GM23338 (cell line): ENCODE measurements around the gene COBL. TPM values are rescaled to one million over a fixed set of nuclear protein-coding genes. Genes with fewer than 3 reads are reported as not detected.

Experiments
- ATAC-seq: fragments of 200-7000 bp; cut with Tn5 transposase; 3 replicates; pipeline ENCODE4 v1.9.1; 2020
- DNase-seq: peaks from one replicate; pipeline ENCODE4 v3.0.0-alpha.2; 2015; ENCODE audit warnings: low spot score
- H2AFZ ChIP-seq: fragments of 200-600 bp; sonication (generic); 2 replicates; pipeline ENCODE4 v1.8.0; 2016; ENCODE audit warnings: antibody characterized with exemption, mild to moderate bottlenecking, moderate library complexity
- H3F3A ChIP-seq: fragments of 200-600 bp; sonication (generic); replicated peaks from 2 replicates; pipeline ENCODE4 v1.8.0; 2017; ENCODE audit warnings: antibody characterized with exemption, mixed run types, low read depth
- H3K27ac ChIP-seq: fragments of 200-600 bp; sonication (generic); 2 replicates; pipeline ENCODE4 v1.6.1; 2016; ENCODE audit warnings: low read depth
- H3K27me3 ChIP-seq: fragments of 200-600 bp; sonication (generic); 2 replicates; pipeline ENCODE4 v1.8.0; 2016; ENCODE audit warnings: mild to moderate bottlenecking, mixed run types, moderate library complexity; ENCODE audit not compliant: insufficient read depth
- H3K36me3 ChIP-seq: fragments of 200-600 bp; sonication (generic); 2 replicates; pipeline ENCODE4 v1.8.0; 2016; ENCODE audit warnings: mild to moderate bottlenecking; ENCODE audit not compliant: insufficient read depth
- H3K4me1 ChIP-seq: fragments of 200-600 bp; sonication (generic); 2 replicates; pipeline ENCODE4 v1.8.0; 2016; ENCODE audit warnings: mild to moderate bottlenecking, moderate library complexity; ENCODE audit not compliant: insufficient read depth
- H3K4me2 ChIP-seq: fragments of 200-600 bp; sonication (generic); 2 replicates; pipeline ENCODE4 v1.7.1; 2017; ENCODE audit warnings: mixed run types
- H3K4me3 ChIP-seq: fragments of 200-600 bp; sonication (generic); 2 replicates; pipeline ENCODE4 v1.6.1; 2016; ENCODE audit warnings: mixed run types
- H3K79me2 ChIP-seq: fragments of 200-600 bp; sonication (generic); replicated peaks from 2 replicates; pipeline ENCODE4 v1.8.0; 2017; ENCODE audit warnings: mild to moderate bottlenecking; ENCODE audit not compliant: insufficient read depth
- H3K9me2 ChIP-seq: fragments of 200-600 bp; sonication (generic); 2 replicates; pipeline ENCODE4 v1.8.0; 2017; ENCODE audit not compliant: insufficient read depth
- H4K20me1 ChIP-seq: fragments of 200-600 bp; sonication (generic); replicated peaks from 2 replicates; pipeline ENCODE4 v1.8.0; 2017; ENCODE audit warnings: mild to moderate bottlenecking; ENCODE audit not compliant: insufficient read depth
- H3K27ac Mint-ChIP-seq: 2 replicates; pipeline ENCODE4 v1.8.0; 2020; ENCODE audit warnings: inconsistent platforms, mild to moderate bottlenecking, moderate library complexity, mixed read lengths
- H3K27me3 Mint-ChIP-seq: 3 replicates; pipeline ENCODE4 v1.8.0; 2022; ENCODE audit warnings: low read depth, mild to moderate bottlenecking, moderate library complexity, mixed read lengths, inconsistent platforms; ENCODE audit not compliant: insufficient read depth, poor library complexity
- H3K36me3 Mint-ChIP-seq: 3 replicates; pipeline ENCODE4 v1.8.0; 2021; ENCODE audit warnings: low read depth, mild to moderate bottlenecking, inconsistent platforms, moderate library complexity, mixed read lengths
- H3K4me1 Mint-ChIP-seq: 3 replicates; pipeline ENCODE4 v1.8.0; 2020; ENCODE audit warnings: mild to moderate bottlenecking, inconsistent platforms, mixed read lengths
- H3K4me3 Mint-ChIP-seq: 3 replicates; pipeline ENCODE4 v1.8.0; 2021; ENCODE audit warnings: moderate library complexity, mild to moderate bottlenecking, inconsistent platforms, mixed read lengths
- H3K9me3 Mint-ChIP-seq: 3 replicates; pipeline ENCODE4 v1.8.0; 2020; ENCODE audit warnings: moderate library complexity, mild to moderate bottlenecking, inconsistent platforms, mixed read lengths
- CREB1 ChIP-seq: fragments of 250-450 bp; sonication (Bioruptor Pico); IDR thresholded peaks from 2 replicates; pipeline ENCODE4 v1.5.0; 2020; ENCODE audit warnings: low read depth, mild to moderate bottlenecking, moderate library complexity
- EZH2 ChIP-seq: fragments of 200-600 bp; sonication (generic); IDR thresholded peaks from one replicate; pipeline ENCODE4 v1.8.0; 2017; ENCODE audit warnings: antibody characterized with exemption, mild to moderate bottlenecking, low read depth; ENCODE audit not compliant: unreplicated experiment
- EZH2phosphoT487 ChIP-seq: fragments of 200-600 bp; sonication (generic); IDR thresholded peaks from one replicate; pipeline ENCODE4 v1.8.1; 2018; ENCODE audit warnings: antibody characterized with exemption; ENCODE audit not compliant: unreplicated experiment
- JUNB ChIP-seq: IDR thresholded peaks from one replicate; pipeline ENCODE4 v1.6.1; 2016; ENCODE audit warnings: antibody characterized with exemption; ENCODE audit not compliant: unreplicated experiment
- NANOG ChIP-seq: IDR thresholded peaks from 2 replicates; pipeline ENCODE4 v1.6.1; 2016; ENCODE audit warnings: antibody characterized with exemption, borderline replicate concordance
- POLR2AphosphoS5 ChIP-seq: IDR thresholded peaks from 2 replicates; pipeline ENCODE4 v1.6.1; 2016; ENCODE audit warnings: antibody characterized with exemption, low read depth
- REST ChIP-seq: IDR thresholded peaks from one replicate; pipeline ENCODE4 v1.6.1; 2018; ENCODE audit warnings: antibody characterized with exemption; ENCODE audit not compliant: unreplicated experiment
- STAT1 ChIP-seq: IDR thresholded peaks from one replicate; pipeline ENCODE4 v1.6.1; 2016; ENCODE audit warnings: antibody characterized with exemption; ENCODE audit not compliant: unreplicated experiment
- ZNF114 ChIP-seq: fragments of 250-450 bp; sonication (Bioruptor Pico); IDR thresholded peaks from 2 replicates; pipeline ENCODE4 v1.5.0; 2020; ENCODE audit warnings: mild to moderate bottlenecking, moderate library complexity
- ZNF331 ChIP-seq: fragments of 250-450 bp; sonication (Bioruptor Pico); IDR thresholded peaks from 2 replicates; pipeline ENCODE4 v1.5.0; 2020; ENCODE audit warnings: low read depth, mild to moderate bottlenecking, moderate library complexity
- ZNF462 ChIP-seq: fragments of 250-450 bp; sonication (Bioruptor Pico); IDR thresholded peaks from 2 replicates; pipeline ENCODE4 v1.5.0; 2020; ENCODE audit warnings: mild to moderate bottlenecking, moderate library complexity
- polyA plus RNA-seq: library from polyadenylated mRNA; unstranded; fragments of >200 nt; fragmentation: Nextera tagmentation; extraction: Ambion mirVana; gene quantifications from 2 replicates; pipeline ENCODE4 v1.2.1, GENCODE V29; 2016
- total RNA-seq: library from RNA; depleted of rRNA; stranded (reverse); fragments of >200 nt; shearing (Covaris generic); gene quantifications from 2 replicates; pipeline ENCODE4 v1.2.3, GENCODE V29; 2014
- TF ChIP-seq, protein P1 (sequence below): IDR thresholded peaks from 2 replicates; pipeline ENCODE4 v1.6.1; 2016; ENCODE audit warnings: antibody characterized with exemption
- TF ChIP-seq, protein P2 (sequence below), 2 experiments: fragments of 200-600 bp in 1 of 2; sonication (generic) in 1 of 2; conservative IDR thresholded peaks; 2 replicates each; pipeline versions ENCODE4 v1.5.1 to v1.6.1; 2016 to 2017; ENCODE audit warnings: antibody characterized with exemption in 2 of 2, low read depth in 2 of 2, mild to moderate bottlenecking in 2 of 2, moderate library complexity in 1 of 2

Gene COBL
- total and polyA plus RNA-seq, 2 experiments from 2014 or later, result 18.3 to 51.9 TPM

DNA sequence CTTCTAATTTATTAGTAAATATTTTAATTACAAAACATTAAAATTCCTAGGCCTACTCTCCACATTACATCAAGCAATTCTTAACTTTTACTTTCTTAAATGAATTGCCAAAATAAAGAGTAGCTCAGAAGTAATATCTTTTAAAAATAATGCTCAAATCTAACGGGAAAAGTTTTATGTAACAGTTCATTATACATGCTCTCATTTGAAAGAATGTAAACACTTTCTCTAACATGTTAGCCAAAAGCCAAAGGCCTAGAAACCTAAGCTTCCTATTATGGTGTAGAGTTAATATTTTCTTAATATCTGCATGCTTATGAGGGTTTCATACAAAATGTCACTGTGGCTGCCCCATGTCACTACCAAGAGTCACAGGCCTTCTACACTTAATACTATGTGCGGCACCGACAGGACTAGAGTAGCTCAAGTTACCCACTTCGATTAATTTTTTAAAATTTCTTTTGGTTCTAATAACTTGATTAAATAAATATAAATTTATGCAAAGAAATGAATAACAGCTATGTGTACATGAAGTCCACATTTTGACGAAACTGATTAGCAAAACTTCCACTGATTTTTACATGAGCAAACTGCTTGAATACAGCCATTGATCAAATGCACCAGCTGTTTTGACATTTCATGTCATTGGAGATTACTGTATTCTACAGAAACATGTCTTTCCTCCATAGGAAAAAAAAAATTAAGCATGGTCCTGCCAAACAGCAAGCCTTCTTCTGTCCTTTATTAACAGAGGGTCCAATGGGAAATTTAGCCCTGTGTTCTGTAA lies 3.5 kb downstream of the COBL start:
- H2AFZ ChIP-seq, result no peak overlapping the region
- 0 out of 2 replicates have a peak overlapping the region, but pooled peaks have one; percentile 84 for H3K4me2 ChIP-seq
- Mint-ChIP-seq H3K9me3 (no peaks in the 10 kb centered on the region; the same call in 2 of the 3 replicates), H3K4me1 (peaks cover 68% of the 10 kb centered on the region), H3K27me3 (peaks cover 30% of the 10 kb centered on the region), H3K27ac (no peak overlapping the region), H3K4me3 (no peak overlapping the region), H3K36me3 (no peaks in the 10 kb centered on the region; the same call in 2 of the 3 replicates)
- peaks cover 37% of the 10 kb centered on the region for H4K20me1 ChIP-seq
- no peak for TF ChIP-seq EZH2
- TF ChIP-seq EZH2phosphoT487, result no peak
- TF ChIP-seq, protein P1, sequence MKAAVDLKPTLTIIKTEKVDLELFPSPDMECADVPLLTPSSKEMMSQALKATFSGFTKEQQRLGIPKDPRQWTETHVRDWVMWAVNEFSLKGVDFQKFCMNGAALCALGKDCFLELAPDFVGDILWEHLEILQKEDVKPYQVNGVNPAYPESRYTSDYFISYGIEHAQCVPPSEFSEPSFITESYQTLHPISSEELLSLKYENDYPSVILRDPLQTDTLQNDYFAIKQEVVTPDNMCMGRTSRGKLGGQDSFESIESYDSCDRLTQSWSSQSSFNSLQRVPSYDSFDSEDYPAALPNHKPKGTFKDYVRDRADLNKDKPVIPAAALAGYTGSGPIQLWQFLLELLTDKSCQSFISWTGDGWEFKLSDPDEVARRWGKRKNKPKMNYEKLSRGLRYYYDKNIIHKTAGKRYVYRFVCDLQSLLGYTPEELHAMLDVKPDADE, result no peak
- TF ChIP-seq, protein P2, sequence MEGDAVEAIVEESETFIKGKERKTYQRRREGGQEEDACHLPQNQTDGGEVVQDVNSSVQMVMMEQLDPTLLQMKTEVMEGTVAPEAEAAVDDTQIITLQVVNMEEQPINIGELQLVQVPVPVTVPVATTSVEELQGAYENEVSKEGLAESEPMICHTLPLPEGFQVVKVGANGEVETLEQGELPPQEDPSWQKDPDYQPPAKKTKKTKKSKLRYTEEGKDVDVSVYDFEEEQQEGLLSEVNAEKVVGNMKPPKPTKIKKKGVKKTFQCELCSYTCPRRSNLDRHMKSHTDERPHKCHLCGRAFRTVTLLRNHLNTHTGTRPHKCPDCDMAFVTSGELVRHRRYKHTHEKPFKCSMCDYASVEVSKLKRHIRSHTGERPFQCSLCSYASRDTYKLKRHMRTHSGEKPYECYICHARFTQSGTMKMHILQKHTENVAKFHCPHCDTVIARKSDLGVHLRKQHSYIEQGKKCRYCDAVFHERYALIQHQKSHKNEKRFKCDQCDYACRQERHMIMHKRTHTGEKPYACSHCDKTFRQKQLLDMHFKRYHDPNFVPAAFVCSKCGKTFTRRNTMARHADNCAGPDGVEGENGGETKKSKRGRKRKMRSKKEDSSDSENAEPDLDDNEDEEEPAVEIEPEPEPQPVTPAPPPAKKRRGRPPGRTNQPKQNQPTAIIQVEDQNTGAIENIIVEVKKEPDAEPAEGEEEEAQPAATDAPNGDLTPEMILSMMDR (conservative IDR thresholded peaks at IDR 0.05; ENCODE audit: low read depth in 2 of 2), result no peak
- TF ChIP-seq JUNB, result no peak
- no peak for TF ChIP-seq STAT1
- no peak for TF ChIP-seq ZNF462
- TF ChIP-seq REST, result no peak
- TF ChIP-seq CREB1 (CRISPR knock-in tag), result no peak
- no peak for TF ChIP-seq ZNF114 (CRISPR knock-in tag)
- no peak for TF ChIP-seq POLR2AphosphoS5
- TF ChIP-seq ZNF331 (CRISPR knock-in tag), result no peak
- no peak for TF ChIP-seq NANOG
- H3K4me1 ChIP-seq, result peaks cover 59% of the 10 kb centered on the region
- H3K27ac ChIP-seq, result no peak overlapping the region
- no peaks in the 10 kb centered on the region for H3K9me2 ChIP-seq
- peaks cover 18% of the 10 kb centered on the region for H3K27me3 ChIP-seq
- H3K79me2 ChIP-seq, result peaks cover 73% of the 10 kb centered on the region
- peaks cover 10% of the 10 kb centered on the region for H3F3A ChIP-seq
- H3K36me3 ChIP-seq, result no peaks in the 10 kb centered on the region
- DNase-seq (no peak), ATAC-seq (no peak)
- H3K4me3 ChIP-seq, result no peak overlapping the region
